Muscle of leg (tissue), 11 donors: Measurements from ENCODE around the gene SERPINB1. TPM values are rescaled to one million over a fixed set of nuclear protein-coding genes. Genes with fewer than 3 reads are reported as not detected.
"Not testable (repeated sequence)": the region's sequence is repeated elsewhere in the genome, so short reads cannot be mapped to it uniquely, and the experiment has no call there.

Experiments
- DNase-seq: peaks from one replicate; pipeline ENCODE4 v3.0.0; 2013
- H3K27ac ChIP-seq: one replicate; pipeline ENCODE4 v1.5.1; 2013; ENCODE audit warnings: mild to moderate bottlenecking, low read length, control low read depth
- H3K27me3 ChIP-seq: one replicate; pipeline ENCODE4 v1.6.1; 2013; ENCODE audit warnings: low read length; ENCODE audit not compliant: control insufficient read depth, insufficient read depth
- H3K36me3 ChIP-seq: one replicate; pipeline ENCODE4 v1.6.1; 2013; ENCODE audit warnings: low read length; ENCODE audit not compliant: control insufficient read depth, insufficient read depth
- H3K4me1 ChIP-seq: one replicate; pipeline ENCODE4 v1.6.1; 2013; ENCODE audit warnings: low read length; ENCODE audit not compliant: control insufficient read depth, insufficient read depth
- H3K4me3 ChIP-seq: one replicate; pipeline ENCODE4 v1.5.1; 2013; ENCODE audit warnings: low read length, control low read depth
- H3K9me3 ChIP-seq: replicated peaks from 2 replicates; pipeline ENCODE4 v1.6.1; 2013; ENCODE audit warnings: low read depth, low read length; ENCODE audit not compliant: control insufficient read depth
- WGBS: methylation state at CpG from one replicate; pipeline ENCODE4 v1.1.5; 2013; ENCODE audit warnings: missing lambda C conversion rate; ENCODE audit not compliant: insufficient coverage; 5-methylcytosine and 5-hydroxymethylcytosine counted together
- polyA plus RNA-seq, 8 donors: library from polyadenylated mRNA; unstranded; fragments of 120-200 nt; gene quantifications; one replicate each; pipeline versions ENCODE4 v1.2.1 to v1.2.3, GENCODE V29; 2013; ENCODE audit warnings: inconsistent platforms in 1 of 8, low replicate concordance in 1 of 8; ENCODE audit not compliant: insufficient read length in 8 of 8, insufficient read depth in 1 of 8
- total RNA-seq: library from RNA; stranded (reverse); fragments of 120-200 nt; gene quantifications from one replicate; pipeline ENCODE4 v1.2.4, GENCODE V29; 2013

The SERPINB1 gene
- total and polyA plus RNA-seq, 9 donors: 8.9 to 19.6 (median 16.2) TPM

- Histone ChIP-seq H3K27ac (no peak overlapping the region), H3K4me1 (peaks cover 3% of the 10 kb centered on the region)
Observed at GRCh38 chr6:2807342-2808090, 34.1 kb downstream of the SERPINB1 start.

GRCh38 chr6:2806644-2807043 is 35.0 kb downstream of the SERPINB1 start:
- DNase-seq: no peak
- no peak overlapping the region for H3K27ac ChIP-seq
- H3K4me1 ChIP-seq: peaks cover 3% of the 10 kb centered on the region
- H3K4me3 ChIP-seq: no peak overlapping the region
- H3K27me3 ChIP-seq: no peaks in the 10 kb centered on the region
- WGBS: no CpG with 5 or more reads among the region's 3 CpGs
- H3K9me3 ChIP-seq: no peaks in the 10 kb centered on the region
- peaks cover 2% of the 10 kb centered on the region for H3K36me3 ChIP-seq

More at GRCh38 chr6:2807342-2808090, 34.1 kb downstream of the SERPINB1 start:
- Histone ChIP-seq H3K9me3 (no peaks in the 10 kb centered on the region), H3K4me3 (no peak overlapping the region), H3K27me3 (no peaks in the 10 kb centered on the region), H3K36me3 (peaks cover 2% of the 10 kb centered on the region)
- no peak for DNase-seq
- WGBS: 68% methylated on average over 7 of the region's 9 CpGs

- DNase-seq: no peak
- H3K27me3 ChIP-seq: no peaks in the 10 kb centered on the region
- no peak overlapping the region for H3K4me3 ChIP-seq
- no peak overlapping the region for H3K27ac ChIP-seq
- WGBS: 97% methylated on average over 13 of the region's 14 CpGs
- no peaks in the 10 kb centered on the region for H3K9me3 ChIP-seq
- H3K36me3 ChIP-seq: no peaks in the 10 kb centered on the region
- peaks cover 3% of the 10 kb centered on the region for H3K4me1 ChIP-seq
Observed at GRCh38 chr6:2805031-2805430, 36.6 kb downstream of the SERPINB1 start.

GRCh38 chr6:2804516-2804915 is 37.1 kb downstream of the SERPINB1 start:
- DNase-seq: no peak
- WGBS: 77% methylated on average over 4 of the region's 6 CpGs
- peaks cover 3% of the 10 kb centered on the region for H3K4me1 ChIP-seq

GRCh38 chr6:2803731-2804429 is 37.8 kb downstream of the SERPINB1 start:
- Histone ChIP-seq H3K4me3 (no peak overlapping the region), H3K4me1 (peaks cover 5% of the 10 kb centered on the region)
- 91% methylated on average over 4 of the region's 7 CpGs for WGBS

More at GRCh38 chr6:2804516-2804915, 37.1 kb downstream of the SERPINB1 start:
- no peaks in the 10 kb centered on the region for H3K27me3 ChIP-seq
- H3K27ac ChIP-seq: no peak overlapping the region
- no peaks in the 10 kb centered on the region for H3K36me3 ChIP-seq
- no peaks in the 10 kb centered on the region for H3K9me3 ChIP-seq
- H3K4me3 ChIP-seq: no peak overlapping the region

GRCh38 chr6:2802521-2803060 is 39.1 kb downstream of the SERPINB1 start:
- peaks cover 13% of the 10 kb centered on the region for H3K4me1 ChIP-seq
- no peaks in the 10 kb centered on the region for H3K27me3 ChIP-seq
- no peak for DNase-seq
- H3K36me3 ChIP-seq: no peaks in the 10 kb centered on the region
- WGBS: 80% methylated on average over 6 of the region's 8 CpGs
- H3K4me3 ChIP-seq: no peak overlapping the region
- H3K27ac ChIP-seq: no peak overlapping the region
- H3K9me3 ChIP-seq: no peaks in the 10 kb centered on the region

More at GRCh38 chr6:2803731-2804429, 37.8 kb downstream of the SERPINB1 start:
- Histone ChIP-seq H3K9me3 (no peaks in the 10 kb centered on the region), H3K27me3 (no peaks in the 10 kb centered on the region), H3K36me3 (no peaks in the 10 kb centered on the region), H3K27ac (no peak overlapping the region)
- no peak for DNase-seq

GRCh38 chr6:2801687-2802086 is 40.0 kb downstream of the SERPINB1 start:
- H3K27me3 ChIP-seq, H3K4me3 ChIP-seq, DNase-seq, H3K36me3 ChIP-seq, H3K9me3 ChIP-seq, H3K27ac ChIP-seq: not testable (repeated sequence)
- 94% methylated on average over 2 of the region's 4 CpGs for WGBS
- peaks cover 22% of the 10 kb centered on the region for H3K4me1 ChIP-seq

- H3K27me3 ChIP-seq: no peaks in the 10 kb centered on the region
- no peak overlapping the region for H3K27ac ChIP-seq
- H3K36me3 ChIP-seq: peaks cover 3% of the 10 kb centered on the region
- DNase-seq: no peak
- no peak overlapping the region for H3K4me3 ChIP-seq
- 92% methylated on average over 6 of the region's 14 CpGs for WGBS
- H3K4me1 ChIP-seq: peaks cover 24% of the 10 kb centered on the region
- H3K9me3 ChIP-seq: no peaks in the 10 kb centered on the region
Observed at GRCh38 chr6:2800552-2801316, 40.9 kb downstream of the SERPINB1 start.

GRCh38 chr6:2799936-2800527 is 41.6 kb downstream of the SERPINB1 start:
- Histone ChIP-seq H3K9me3 (no peaks in the 10 kb centered on the region), H3K27me3 (no peaks in the 10 kb centered on the region), H3K36me3 (peaks cover 3% of the 10 kb centered on the region), H3K27ac (no peak overlapping the region), H3K4me3 (no peak overlapping the region), H3K4me1 (peaks cover 27% of the 10 kb centered on the region)
- DNase-seq: no peak
- WGBS: 90% methylated on average over 3 of the region's 11 CpGs
